ENCODE data around the gene MAPK9. TPM values are rescaled to one million over a fixed set of nuclear protein-coding genes. Genes with fewer than 3 reads are reported as not detected.

MAPK9 gene
- polyA plus RNA-seq, 3 donors = 9.7 to 19.6 (median 16.2) TPM

GRCh38 chr5:180318456-180319089 lies 26.7 kb upstream of the MAPK9 start:
- H3K79me2 ChIP-seq (ENCODE audit: insufficient read depth, low read length) = no peaks in the 10 kb centered on the region

GRCh38 chr5:180316586-180316985 lies 24.7 kb upstream of the MAPK9 start:
- no peaks in the 10 kb centered on the region for H3K27me3 ChIP-seq (ENCODE audit: control insufficient read depth in 2 of 2, insufficient read depth in 2 of 2, low read length in 2 of 2)
- H3K4me3 ChIP-seq (replicated peaks in 1 of 3; ENCODE audit: low read depth in 2 of 3, low read length in 3 of 3) = no peak overlapping the region
- no peaks in the 10 kb centered on the region for H3K36me3 ChIP-seq (replicated peaks in 1 of 2; ENCODE audit: control insufficient read depth in 1 of 2, insufficient read depth in 2 of 2, low read length in 2 of 2)
- no peak overlapping the region for H3K4me2 ChIP-seq (replicated peaks; ENCODE audit: extremely low read depth, low read length, poor library complexity, severe bottlenecking)
- Mint-ChIP-seq H3K27ac (no peak overlapping the region), H3K4me1 (no peaks in the 10 kb centered on the region), H3K36me3 (no peaks in the 10 kb centered on the region), H3K27me3 (ENCODE audit: low read depth in 3 of 3) (peaks cover 2 to 9% (median 4%) of the 10 kb centered on the region in 3 donors), H3K4me3 (no peak overlapping the region), H3K9me3 (peaks cover 0 to 7% (median 0%) of the 10 kb centered on the region in 7 donors)
- H3K79me2 ChIP-seq (ENCODE audit: insufficient read depth, low read length) = no peaks in the 10 kb centered on the region
- H3K27ac ChIP-seq (ENCODE audit: low read depth in 1 of 2, low read length in 2 of 2) = no peak overlapping the region
- no peak for TF ChIP-seq CTCF (IDR thresholded peaks at IDR 0.05)
- intact Hi-C loops (cut with micrococcal nuclease) = loop anchor here in 1 of 2 donors (5.0 kb wide), 1 partner anchor 184 kb away; no protein-coding TSS in a partner anchor
- WGBS (ENCODE audit: insufficient coverage) = 94% methylated on average over 18 of the region's 20 CpGs
- no peak for DNase-seq
- H4K20me1 ChIP-seq (ENCODE audit: insufficient read depth, low read length) = no peaks in the 10 kb centered on the region
- H2AFZ ChIP-seq (ENCODE audit: insufficient read depth, low read depth, low read length, poor library complexity, severe bottlenecking) = no peak overlapping the region
- H3K9me3 ChIP-seq (replicated peaks in 1 of 2; ENCODE audit: control insufficient read depth in 1 of 2, insufficient read depth in 1 of 2, low read length in 2 of 2) = no peaks in the 10 kb centered on the region
- H3K4me1 ChIP-seq (ENCODE audit: control insufficient read depth in 1 of 2, insufficient read depth in 2 of 2, low read length in 2 of 2) = no peaks in the 10 kb centered on the region
- H3K9ac ChIP-seq (ENCODE audit: insufficient read depth, low read length, poor library complexity, severe bottlenecking) = no peak overlapping the region

More at GRCh38 chr5:180318456-180319089, 26.7 kb upstream of the MAPK9 start:
- Histone ChIP-seq H3K27ac (ENCODE audit: low read depth in 1 of 2, low read length in 2 of 2) (no peak overlapping the region), H4K20me1 (ENCODE audit: insufficient read depth, low read length) (no peaks in the 10 kb centered on the region), H3K27me3 (ENCODE audit: control insufficient read depth in 2 of 2, insufficient read depth in 2 of 2, low read length in 2 of 2) (no peaks in the 10 kb centered on the region), H3K4me2 (replicated peaks; ENCODE audit: extremely low read depth, low read length, poor library complexity, severe bottlenecking) (no peak overlapping the region), H3K4me1 (ENCODE audit: control insufficient read depth in 1 of 2, insufficient read depth in 2 of 2, low read length in 2 of 2) (no peaks in the 10 kb centered on the region), H3K36me3 (replicated peaks in 1 of 2; ENCODE audit: control insufficient read depth in 1 of 2, insufficient read depth in 2 of 2, low read length in 2 of 2) (no peaks in the 10 kb centered on the region), H3K9ac (ENCODE audit: insufficient read depth, low read length, poor library complexity, severe bottlenecking) (no peak overlapping the region), H3K9me3 (replicated peaks in 1 of 2; ENCODE audit: control insufficient read depth in 1 of 2, insufficient read depth in 1 of 2, low read length in 2 of 2) (no peaks in the 10 kb centered on the region), H3K4me3 (replicated peaks in 1 of 3; ENCODE audit: low read depth in 2 of 3, low read length in 3 of 3) (no peak overlapping the region), H2AFZ (ENCODE audit: insufficient read depth, low read depth, low read length, poor library complexity, severe bottlenecking) (no peak overlapping the region)
- H3K27ac Mint-ChIP-seq = peak overlapping the region in 2 of 7 donors; percentile 19 to 47
- peaks cover 0 to 2% (median 0%) of the 10 kb centered on the region in 7 donors for H3K9me3 Mint-ChIP-seq
- H3K27me3 Mint-ChIP-seq (ENCODE audit: low read depth in 3 of 3) = peaks cover 4 to 9% (median 4%) of the 10 kb centered on the region in 3 donors
- 88% methylated on average over 20 of the region's 23 CpGs for WGBS (ENCODE audit: insufficient coverage)
- H3K36me3 Mint-ChIP-seq = no peaks in the 10 kb centered on the region
- H3K4me1 Mint-ChIP-seq = no peaks in the 10 kb centered on the region
- intact Hi-C loops (cut with micrococcal nuclease) = loop anchor here in 1 of 2 donors (5.0 kb wide), 1 partner anchor 186 kb away; no protein-coding TSS in a partner anchor
- no peak for DNase-seq
- no peak overlapping the region for H3K4me3 Mint-ChIP-seq
- TF ChIP-seq CTCF (IDR thresholded peaks at IDR 0.05) = no peak

Measured in CD14-positive monocyte (primary cell).